GM18870 (cell line): Measurements from ENCODE around the gene MYOM1.

ENCODE experiments used
- ATAC-seq: cut with Tn5 transposase; IDR thresholded peaks from one replicate; pipeline ENCODE4 v1.9.1; 2021; ENCODE audit warnings: moderate library complexity; ENCODE audit not compliant: unreplicated experiment

MYOM1 gene

DNA sequence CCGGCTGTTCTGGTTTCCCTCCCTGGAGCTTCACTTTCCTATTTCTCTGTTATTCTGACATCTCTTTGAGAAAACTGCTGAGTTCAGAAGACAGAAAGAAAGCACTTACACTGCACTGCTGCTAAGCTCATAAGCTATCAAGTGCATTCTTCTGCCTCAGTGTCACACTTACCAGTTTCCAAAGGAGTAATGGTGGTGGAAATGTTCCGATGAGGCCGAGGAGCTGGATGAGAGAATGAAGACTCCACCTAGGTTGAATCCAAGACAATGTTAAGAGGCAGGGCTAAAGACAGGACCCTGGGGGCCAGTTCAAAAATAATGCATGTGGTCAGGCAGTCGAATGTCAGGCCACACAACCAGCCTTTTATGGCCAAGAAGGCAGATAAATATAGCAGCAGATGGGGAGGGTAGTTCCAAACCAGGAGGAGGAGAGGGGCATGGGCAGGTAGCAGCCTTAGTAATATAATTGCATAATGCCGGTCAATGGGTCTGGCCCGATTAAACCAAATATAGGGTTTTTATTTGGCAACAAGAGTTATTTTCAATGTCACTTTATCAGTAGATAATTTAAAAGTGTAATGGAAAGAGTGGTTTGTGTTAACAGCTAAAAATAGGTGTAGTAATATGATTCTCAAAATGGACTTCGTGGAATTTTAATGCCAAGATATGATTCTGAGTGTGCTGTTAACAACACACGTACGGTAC lies at the start of gene MYOM1:
Gene MYOM1, minus strand, starts transcription at position 338 of the 705 bp plus-strand sequence. CDS start 4,745 bp downstream, outside the sequence.
- no peak for ATAC-seq

DNA sequence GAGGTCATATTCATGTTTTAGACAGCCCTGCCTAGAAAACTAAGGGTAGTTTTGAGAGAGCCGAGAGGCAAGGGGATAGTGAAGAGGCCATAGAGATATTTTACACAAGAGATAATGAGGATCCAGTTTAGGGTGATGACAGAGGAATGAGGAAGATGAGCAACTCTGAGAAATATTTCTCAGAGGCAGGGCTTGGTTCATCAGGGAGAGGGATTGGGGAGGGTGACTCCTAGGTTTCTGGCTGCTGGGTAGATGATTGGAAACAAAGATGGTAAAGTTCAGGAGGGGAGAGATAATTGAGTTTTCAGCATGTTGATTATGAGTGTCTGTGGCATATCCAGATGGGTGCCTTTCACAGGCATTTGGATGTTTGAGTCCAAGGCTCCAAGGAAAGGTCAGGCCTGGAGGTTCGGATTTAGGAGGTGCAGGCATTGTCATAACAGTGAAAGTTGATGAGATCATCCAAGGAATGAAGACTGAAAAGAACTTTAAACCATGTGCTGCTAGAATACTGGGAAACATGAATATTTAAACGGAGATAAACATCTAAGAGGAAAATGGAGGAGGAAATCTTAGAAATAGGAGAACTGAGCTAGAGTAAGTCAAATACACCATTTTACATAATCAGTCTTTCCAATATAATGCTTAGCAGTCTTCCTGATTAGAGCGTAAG lies 49.6 kb upstream of the MYOM1 start:
- ATAC-seq, result no peak

DNA sequence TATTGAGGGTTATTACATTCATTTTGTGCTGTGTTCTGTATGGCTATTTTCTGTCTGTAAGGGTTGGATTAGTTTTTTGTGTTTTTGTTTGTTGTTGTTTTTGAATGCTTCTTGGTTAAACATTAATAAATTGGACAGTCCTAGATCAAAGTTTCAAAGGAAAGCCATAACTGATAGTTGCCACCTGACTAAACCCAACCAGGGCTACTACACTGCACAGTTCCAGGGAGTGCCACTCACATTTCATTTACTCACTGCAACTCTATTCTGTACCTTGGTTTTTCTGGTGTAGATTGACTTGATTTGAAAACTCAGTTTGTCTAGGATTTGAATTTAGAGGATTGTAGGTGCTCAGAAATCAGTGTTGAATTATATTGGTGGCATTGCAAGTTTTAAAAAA lies 48.5 kb upstream of the MYOM1 start:
- no peak for ATAC-seq

DNA sequence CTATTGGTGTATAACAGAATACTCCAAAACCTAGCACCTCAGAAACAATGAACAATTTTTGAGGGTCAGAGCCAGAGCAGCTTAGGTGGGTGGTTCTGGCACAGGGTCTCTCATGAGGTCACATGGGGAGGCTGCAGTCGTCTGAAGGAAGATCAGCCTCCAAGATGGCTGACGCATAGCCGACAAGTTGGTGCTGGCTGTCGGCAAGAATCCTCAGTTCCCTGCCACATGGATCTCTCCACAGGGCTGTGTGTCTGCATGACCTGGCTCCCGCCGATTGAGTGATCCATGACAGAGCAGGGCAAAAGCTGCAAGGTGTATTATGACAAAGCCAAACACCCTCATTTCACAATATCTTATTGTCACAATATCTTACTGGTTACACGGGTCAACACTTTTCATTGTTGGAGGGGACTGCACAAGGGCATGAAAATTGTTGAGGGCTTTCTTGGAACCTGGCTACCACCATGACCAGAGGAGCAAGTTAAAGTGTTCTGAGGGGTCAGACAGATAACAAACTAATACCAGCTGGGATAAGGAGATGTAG lies 46.4 kb upstream of the MYOM1 start:
- no peak for ATAC-seq

DNA sequence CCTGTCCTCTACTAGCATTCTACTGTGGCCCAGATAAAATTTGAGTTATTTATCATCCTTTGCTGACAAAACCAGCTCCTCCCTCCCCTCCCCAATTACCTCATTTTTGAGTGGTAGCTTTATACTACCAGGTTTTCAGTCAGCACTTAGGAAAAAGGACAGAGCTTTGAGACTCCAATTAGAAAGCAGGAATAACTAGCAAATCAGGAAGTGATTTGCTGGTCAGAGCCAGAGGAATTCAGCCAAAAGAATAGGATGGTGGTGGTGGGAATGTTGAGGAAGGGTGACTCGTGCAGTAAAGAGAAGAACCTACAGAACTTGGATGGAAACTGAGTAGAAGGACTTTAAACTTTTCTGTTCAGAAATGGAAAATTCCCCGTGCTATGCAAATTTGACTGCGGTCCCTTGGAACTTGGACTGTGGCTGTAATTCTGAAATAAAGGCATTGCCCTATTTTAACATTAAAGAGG lies 45.8 kb upstream of the MYOM1 start:
- no peak for ATAC-seq

DNA sequence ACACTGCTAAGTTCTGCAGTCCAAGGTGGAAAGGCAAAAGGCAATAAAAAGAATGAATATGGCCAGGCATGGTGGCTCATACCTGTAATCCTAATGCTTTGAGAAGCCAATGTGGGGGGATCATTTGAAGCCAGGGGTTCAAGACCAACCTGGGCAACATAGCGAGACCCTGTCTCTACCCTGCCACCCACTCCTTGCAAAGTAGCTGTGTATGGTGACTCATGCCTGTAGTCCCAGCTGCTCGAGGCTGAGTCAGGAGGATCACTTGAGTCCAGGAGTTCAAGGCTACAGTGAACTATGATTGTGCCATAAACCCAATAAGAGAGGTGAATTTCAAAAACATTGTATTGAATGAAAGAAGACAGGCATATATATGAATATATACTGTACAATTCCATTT lies 44.6 kb upstream of the MYOM1 start:
- no peak for ATAC-seq

DNA sequence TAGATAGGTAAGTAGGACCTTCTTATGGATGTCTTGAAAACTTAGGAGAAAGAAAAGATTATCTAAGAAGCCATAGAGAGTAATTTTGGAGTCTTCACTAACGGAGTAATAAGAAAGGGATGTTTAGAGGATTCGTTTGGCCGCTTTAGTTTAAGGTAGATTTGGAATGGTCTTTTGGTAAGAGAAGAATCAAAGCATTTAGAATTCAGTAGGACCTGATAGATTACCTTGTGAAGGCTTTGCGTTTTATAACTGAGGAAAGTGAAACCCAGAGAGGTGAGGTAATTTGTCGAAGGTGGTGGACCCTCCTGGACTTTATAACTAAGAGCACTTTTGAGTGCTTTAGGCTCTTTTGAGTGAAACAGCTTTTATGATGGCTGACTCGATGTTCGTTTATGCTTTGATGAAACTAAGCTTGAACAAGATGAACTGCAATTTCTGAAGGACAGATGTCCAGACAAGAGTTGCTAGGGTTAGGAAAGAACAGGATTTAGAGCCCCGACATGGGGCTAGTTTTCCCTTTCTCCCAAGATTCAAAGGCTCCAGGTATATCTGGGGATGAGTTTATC lies 43.4 kb upstream of the MYOM1 start:
- ATAC-seq, result no peak

DNA sequence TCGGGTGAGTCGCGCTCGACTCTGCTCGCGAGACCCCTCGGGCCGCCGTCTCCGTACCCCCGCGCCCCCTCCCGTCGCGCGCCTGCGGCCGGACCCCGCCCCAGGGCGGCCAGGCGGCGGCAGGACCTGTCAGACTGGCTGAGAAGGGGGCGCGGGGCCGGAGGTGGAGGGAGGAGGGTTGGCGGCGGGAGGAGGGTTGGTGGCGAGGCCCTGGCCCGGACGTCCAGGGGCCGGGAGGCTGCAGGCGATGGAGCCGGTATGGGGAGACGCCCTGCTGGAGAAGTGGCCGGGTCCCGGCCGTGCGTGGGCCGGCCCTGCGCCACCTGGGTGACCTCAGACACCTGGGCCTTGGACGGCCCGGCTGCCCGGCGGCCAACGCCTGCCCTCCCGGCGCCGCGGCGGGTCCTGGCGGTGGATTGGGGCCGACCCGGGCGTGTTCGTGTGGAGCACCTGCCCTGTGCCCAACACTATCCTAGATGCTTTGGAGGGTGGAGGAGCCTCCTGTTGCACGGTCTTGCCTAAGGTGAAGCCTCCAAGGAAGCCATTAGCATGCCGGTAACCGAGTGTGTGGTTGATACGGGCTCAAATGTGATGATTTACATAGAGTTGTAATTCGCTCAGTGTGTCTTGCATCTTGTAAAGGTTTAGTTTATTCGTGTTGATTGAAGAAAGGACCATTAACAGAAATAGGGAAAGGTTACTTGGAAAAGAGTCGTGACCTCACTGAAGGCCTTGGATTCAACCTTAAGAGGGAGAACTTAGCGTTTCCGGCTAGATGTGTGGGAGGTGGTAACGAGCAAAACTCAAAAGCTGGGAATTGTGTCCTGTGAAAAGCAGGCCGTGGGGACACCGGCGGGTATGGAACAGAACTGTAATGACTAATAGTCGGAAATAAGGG lies 42.7 kb upstream of the MYOM1 start:
- ATAC-seq, result no peak

DNA sequence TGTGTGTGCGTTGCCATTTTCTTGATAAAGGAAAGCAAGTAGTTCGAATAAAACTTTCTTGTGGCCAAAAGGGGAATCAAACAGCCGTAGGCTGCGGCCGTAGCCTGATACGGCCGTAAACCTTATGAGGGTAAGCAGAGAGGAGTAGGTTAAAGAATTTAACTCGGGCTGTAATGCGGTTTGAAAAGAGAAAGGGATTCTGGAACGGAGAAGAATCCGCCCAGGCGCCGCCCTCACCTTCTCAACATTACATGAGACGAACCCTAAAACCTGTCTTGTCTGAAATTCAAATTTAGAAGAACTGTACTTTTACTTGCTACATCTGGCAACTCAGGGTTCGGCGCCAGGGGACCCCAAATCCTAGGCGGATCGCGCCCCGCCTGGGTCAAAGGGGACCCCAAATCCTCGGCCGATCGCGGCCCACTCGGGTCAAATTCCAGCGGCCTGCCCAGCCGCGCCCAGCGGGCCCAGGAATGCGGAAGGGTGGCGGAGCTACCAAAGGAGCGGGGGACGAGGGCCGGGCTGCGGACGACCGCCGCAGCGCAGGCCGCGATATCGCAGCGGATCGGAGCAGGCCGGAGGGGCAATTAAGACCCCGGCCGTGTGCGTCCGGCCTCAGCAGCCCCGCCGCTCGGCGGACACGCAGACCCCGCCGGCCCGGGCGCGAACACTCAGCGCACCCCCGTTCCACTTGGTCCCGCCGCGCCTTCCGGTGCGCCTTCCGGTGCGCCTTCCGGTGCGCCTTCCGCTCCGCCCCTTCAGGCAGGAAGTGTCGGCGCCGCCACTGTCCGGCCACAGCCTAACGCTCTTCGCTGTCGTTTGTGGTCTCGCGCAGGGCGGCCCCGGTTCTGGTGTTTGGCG lies 41.8 kb upstream of the MYOM1 start, which contains the start of gene MYL12B:
Gene MYL12B, plus strand, starts transcription at position 761 of the 861 bp plus-strand sequence. CDS start 10,766 bp downstream, outside the sequence.
- peak; percentile 66 for ATAC-seq

DNA sequence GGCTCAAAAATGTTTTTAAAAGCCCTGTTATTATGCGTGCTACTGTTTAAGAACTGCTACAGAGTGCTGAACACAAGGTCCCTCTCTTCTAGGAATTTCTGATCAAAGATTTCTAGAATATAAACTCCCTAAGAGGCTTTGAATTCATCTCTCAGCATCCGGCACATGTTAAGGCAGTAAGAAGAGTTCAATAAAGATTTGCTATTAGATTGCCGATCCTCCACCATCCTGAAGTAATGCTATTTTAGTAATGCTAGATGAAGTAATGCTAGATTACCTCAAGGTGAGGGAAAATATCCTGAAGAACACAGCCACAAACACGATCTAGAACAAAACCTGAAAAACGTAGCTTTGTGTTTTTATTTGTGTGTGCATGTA lies 41.2 kb upstream of the MYOM1 start:
- ATAC-seq, result no peak

DNA sequence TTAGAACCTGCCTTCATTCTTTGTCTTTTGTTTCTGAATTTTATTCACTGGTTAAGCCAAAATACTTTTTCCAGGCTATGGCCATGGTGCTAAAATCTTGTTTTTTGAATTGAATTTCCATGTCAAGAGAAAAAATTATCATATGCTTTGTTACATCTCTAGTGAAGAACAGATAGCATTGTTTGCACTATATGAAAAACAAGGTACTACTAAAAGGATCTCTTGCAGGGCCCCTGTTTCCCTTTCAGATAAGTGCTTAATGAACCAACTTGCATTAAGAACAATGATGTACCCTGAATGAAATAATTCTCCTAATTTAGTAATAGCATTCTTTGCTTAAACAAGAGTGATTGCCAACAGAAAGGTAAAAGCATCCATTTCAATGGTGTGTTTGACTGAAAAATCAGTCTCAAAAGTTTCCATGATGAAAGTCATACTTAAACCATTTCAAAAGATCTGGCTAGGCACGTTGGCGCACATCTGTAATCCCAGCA lies 37.9 kb upstream of the MYOM1 start:
- no peak for ATAC-seq

DNA sequence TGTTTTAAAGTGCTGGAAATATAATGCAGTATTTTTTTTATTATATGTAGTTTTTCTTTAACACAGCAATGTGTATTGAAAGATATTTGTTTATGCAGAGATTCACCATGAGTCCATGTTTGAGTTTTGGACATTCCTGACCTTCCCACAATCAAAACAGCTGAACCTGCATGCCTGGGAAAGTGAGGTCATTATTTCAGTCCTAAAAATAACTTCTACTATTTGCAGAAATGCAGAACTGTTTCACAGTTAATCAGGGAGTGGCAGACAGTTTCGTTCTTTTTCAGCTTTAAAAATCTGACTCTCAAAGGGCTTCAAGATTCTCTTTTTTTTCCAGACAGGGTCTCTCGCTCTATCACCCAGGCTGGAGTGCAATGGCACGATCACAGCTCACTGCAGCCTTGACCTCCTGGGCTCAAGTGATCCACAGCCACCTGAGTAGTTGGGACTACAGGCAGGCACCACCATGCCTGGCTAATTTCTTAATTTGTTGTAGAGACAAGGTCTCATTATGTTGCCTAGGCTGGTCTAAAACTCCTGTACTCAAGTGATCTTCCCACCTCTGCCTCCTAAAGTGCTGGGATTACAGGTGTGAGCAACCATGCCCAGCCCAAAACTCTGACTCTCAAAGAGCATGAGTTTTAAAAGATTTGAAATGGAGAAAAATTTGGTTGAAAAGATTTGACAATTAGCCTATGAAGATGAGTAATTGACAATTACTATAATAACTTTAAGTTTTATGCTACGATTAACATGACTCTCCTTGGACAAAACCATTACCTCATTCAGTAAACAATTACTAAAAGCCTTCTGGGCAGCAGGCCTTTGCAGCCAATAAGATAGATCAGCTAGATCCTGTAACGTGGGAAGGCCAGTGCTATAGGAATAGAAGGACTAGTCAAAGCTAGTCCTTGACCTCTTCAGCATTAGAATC lies 37.2 kb upstream of the MYOM1 start:
- ATAC-seq, result peak; percentile 43

DNA sequence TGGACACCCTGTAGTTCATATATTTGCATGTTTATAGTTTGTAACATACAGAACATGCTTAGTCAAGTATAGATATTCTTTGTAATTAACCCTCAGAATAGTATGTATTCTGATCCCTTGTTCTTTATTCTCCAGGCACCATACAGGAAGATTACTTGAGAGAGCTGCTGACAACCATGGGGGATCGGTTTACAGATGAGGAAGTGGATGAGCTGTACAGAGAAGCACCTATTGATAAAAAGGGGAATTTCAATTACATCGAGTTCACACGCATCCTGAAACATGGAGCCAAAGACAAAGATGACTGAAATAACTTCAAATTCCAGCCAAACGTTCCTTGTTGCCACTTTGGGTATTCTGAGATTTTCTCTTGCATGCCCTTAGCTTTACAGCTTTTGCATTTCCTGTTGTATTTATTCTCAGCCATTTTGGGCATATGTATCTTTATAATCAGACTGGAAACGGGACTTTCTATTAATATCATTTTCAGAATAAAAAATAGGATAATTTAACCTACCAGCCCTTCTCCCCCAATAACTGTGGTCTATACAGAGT lies 35.9 kb upstream of the MYOM1 start:
- ATAC-seq, result no peak

DNA sequence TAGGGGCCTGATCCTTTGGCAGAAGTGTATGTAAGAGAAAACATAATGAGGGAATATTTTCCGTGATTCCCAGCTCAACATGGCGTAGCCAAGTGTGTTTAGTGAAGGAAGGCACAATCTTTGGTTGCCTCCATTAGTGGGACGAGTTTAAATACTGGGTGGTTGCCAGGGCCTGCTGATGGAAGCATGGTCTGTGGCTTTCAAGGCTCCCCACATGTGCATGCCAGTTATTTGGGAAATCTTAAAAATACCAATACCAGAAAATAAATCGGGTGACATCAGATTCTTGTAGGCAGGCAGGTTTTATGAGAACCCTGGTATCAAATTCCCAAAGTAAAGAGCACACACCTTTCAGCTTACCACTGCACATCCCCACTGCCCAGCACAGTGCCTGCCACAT lies 35.0 kb upstream of the MYOM1 start:
- ATAC-seq, result no peak

DNA sequence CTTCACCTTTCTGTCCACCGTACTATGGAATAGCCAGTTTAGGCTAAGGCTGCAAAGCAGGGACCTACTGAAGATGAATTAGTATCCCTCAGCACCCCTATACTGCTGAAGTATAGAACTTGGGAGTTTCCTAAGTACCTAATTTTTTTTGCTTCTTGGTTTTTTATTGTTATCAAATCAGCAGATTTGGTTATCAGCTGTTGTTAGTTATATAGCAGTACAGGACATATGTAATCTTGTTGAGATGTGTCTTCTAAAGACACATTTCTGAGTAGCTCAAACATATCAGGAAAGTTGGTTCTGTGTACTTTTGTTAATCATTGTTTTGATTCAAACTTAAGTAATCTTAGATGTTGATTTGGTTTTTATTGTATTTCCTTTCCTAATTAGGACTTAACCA lies 33.1 kb upstream of the MYOM1 start:
- no peak for ATAC-seq

DNA sequence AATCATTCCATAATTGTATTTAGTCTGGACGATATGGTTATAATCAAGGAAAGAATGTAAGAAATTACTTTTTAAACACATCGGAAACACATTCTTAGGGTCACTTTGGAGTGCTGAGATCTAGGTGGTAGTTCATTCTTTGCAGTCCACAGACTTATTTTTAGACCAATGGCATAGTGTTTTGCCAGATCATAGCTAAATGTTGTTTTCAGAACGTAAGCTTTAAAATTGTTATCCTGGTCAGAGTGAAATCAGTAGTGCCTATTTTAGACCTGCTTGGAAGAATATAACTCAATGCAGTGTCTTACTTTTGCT lies 32.2 kb upstream of the MYOM1 start:
- no peak for ATAC-seq

DNA sequence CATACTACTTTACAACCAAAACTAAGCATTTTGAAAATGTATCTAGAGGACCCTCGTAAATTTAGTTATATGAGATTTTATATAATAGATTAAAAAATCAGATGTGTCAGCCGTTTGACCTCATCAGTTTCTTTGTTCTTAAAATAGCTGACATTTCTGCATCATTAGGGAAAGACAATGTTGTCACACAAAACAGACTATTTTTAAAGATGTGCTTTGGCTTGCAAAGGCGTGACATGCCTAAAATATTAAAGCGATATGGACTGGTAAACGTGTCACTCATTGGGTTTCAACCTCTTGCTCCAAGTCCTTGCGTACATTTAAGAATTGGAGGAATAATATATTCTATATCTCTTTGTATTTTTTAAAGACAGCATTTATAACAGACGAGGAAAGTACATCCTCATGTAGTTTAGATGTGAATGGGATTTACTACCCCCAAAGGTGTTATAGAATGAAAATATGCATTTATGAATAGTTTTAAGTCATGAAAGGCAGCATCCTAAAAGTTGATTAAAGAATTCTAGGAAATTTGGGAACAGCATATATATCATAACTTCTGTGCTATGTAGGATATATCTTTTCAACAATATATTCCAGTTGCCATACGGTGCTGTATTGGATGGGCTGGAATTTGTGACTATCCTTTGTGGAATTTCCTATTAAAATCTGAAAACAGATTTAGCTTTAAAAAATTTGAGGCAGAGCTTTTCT lies 31.6 kb upstream of the MYOM1 start:
- ATAC-seq, result no peak
